GM21367 (cell line): Measurements from ENCODE around the gene FPGS.

ENCODE experiments used
- ATAC-seq: cut with Tn5 transposase; IDR thresholded peaks from one replicate; pipeline ENCODE4 v1.9.1; 2021; ENCODE audit not compliant: unreplicated experiment

FPGS gene

GRCh38 chr9:127786773-127787104 is 15.9 kb upstream of the FPGS start:
- no peak for ATAC-seq

- no peak for ATAC-seq
These were observed 14.2 kb upstream of the FPGS start for GRCh38 chr9:127788337-127789011.

GRCh38 chr9:127789179-127789578 is 13.5 kb upstream of the FPGS start:
- ATAC-seq, result no peak

- no peak for ATAC-seq
These were observed 12.4 kb upstream of the FPGS start for GRCh38 chr9:127790094-127790855.

GRCh38 chr9:127791085-127791484 is 11.6 kb upstream of the FPGS start:
- ATAC-seq, result no peak

- no peak for ATAC-seq
These were observed 10.2 kb upstream of the FPGS start for GRCh38 chr9:127792417-127793031.

- ATAC-seq, result no peak
These were observed 9.5 kb upstream of the FPGS start for GRCh38 chr9:127793093-127793708.

- ATAC-seq, result no peak
These were observed 8.5 kb upstream of the FPGS start for GRCh38 chr9:127794001-127794791.

- ATAC-seq, result no peak
These were observed 6.4 kb upstream of the FPGS start for GRCh38 chr9:127796225-127796813.

- ATAC-seq, result no peak
These were observed 5.8 kb upstream of the FPGS start for GRCh38 chr9:127796852-127797370.

GRCh38 chr9:127801955-127802575 is 617 bp upstream of the FPGS start:
- ATAC-seq, result no peak

GRCh38 chr9:127803507-127804352 is 1.0 kb downstream of the FPGS start:
- ATAC-seq, result no peak

GRCh38 chr9:127805620-127806019 is 2.9 kb downstream of the FPGS start:
- no peak for ATAC-seq

GRCh38 chr9:127806871-127807270 is 4.2 kb downstream of the FPGS start:
- no peak for ATAC-seq

GRCh38 chr9:127808347-127809001 is 5.8 kb downstream of the FPGS start:
- no peak for ATAC-seq

GRCh38 chr9:127809002-127809539 is 6.4 kb downstream of the FPGS start:
- ATAC-seq, result no peak

GRCh38 chr9:127809540-127810377 is 7.1 kb downstream of the FPGS start:
- no peak for ATAC-seq
